H9 (cell line): Measurements from ENCODE around the gene DOK5. TPM values are rescaled to one million over a fixed set of nuclear protein-coding genes. Genes with fewer than 3 reads are reported as not detected.

Experiments used
- DNase-seq: peaks from one replicate; pipeline ENCODE4 v3.0.0-alpha.2; 2017
- H2AFZ ChIP-seq: one replicate; pipeline ENCODE4 v1.6.1; 2013; ENCODE audit warnings: mild to moderate bottlenecking, low read length, control low read depth, moderate library complexity
- H2AK5ac ChIP-seq: 2 replicates; pipeline ENCODE4 v1.6.1; 2013; ENCODE audit warnings: low read length, control low read depth, mixed read lengths; ENCODE audit not compliant: insufficient read length
- H2BK120ac ChIP-seq: one replicate; pipeline ENCODE4 v1.6.1; 2013; ENCODE audit warnings: low read depth, mild to moderate bottlenecking, low read length, control low read depth, inconsistent platforms; ENCODE audit not compliant: poor library complexity, severe bottlenecking
- H2BK12ac ChIP-seq: 2 replicates; pipeline ENCODE4 v1.6.1; 2013; ENCODE audit warnings: low read length, control low read depth, mixed read lengths, low read depth; ENCODE audit not compliant: insufficient read length
- H2BK15ac ChIP-seq: 2 replicates; pipeline ENCODE4 v1.6.1; 2013; ENCODE audit warnings: low read depth, low read length, control low read depth
- H2BK20ac ChIP-seq: one replicate; pipeline ENCODE4 v1.6.1; 2013; ENCODE audit warnings: low read depth, mild to moderate bottlenecking, low read length, control low read depth, inconsistent platforms; ENCODE audit not compliant: poor library complexity, severe bottlenecking
- H2BK5ac ChIP-seq: 2 replicates; pipeline ENCODE4 v1.6.1; 2013; ENCODE audit warnings: low read length, control low read depth, mixed read lengths; ENCODE audit not compliant: insufficient read length
- H3K14ac ChIP-seq: 2 replicates; pipeline ENCODE4 v1.6.1; 2013; ENCODE audit warnings: low read length, control low read depth; ENCODE audit not compliant: insufficient read depth
- H3K18ac ChIP-seq: 2 replicates; pipeline ENCODE4 v1.6.1; 2013; ENCODE audit warnings: low read depth, mild to moderate bottlenecking, mixed read lengths, low read length, control low read depth; ENCODE audit not compliant: insufficient read length
- H3K23ac ChIP-seq: 2 replicates; pipeline ENCODE4 v1.6.1; 2013; ENCODE audit warnings: low read length, control low read depth, mixed read lengths, low read depth; ENCODE audit not compliant: insufficient read length
- H3K23me2 ChIP-seq: 2 replicates; pipeline ENCODE4 v1.6.1; 2013; ENCODE audit warnings: low read depth, mild to moderate bottlenecking, mixed read lengths, low read length, control low read depth; ENCODE audit not compliant: insufficient read length, poor library complexity, severe bottlenecking
- H3K27ac ChIP-seq: 2 replicates; pipeline ENCODE4 v1.5.1; 2013; ENCODE audit warnings: low read length, control low read depth, mixed read lengths, low read depth; ENCODE audit not compliant: insufficient read length
- H3K27me3 ChIP-seq: 2 replicates; pipeline ENCODE4 v1.6.1; 2013; ENCODE audit warnings: low read length, control low read depth, inconsistent platforms; ENCODE audit not compliant: insufficient read depth
- H3K4ac ChIP-seq: 2 replicates; pipeline ENCODE4 v1.6.1; 2013; ENCODE audit warnings: low read depth, mild to moderate bottlenecking, control low read depth, inconsistent platforms, low read length, moderate library complexity
- H3K4me1 ChIP-seq: 2 replicates; pipeline ENCODE4 v1.6.1; 2013; ENCODE audit warnings: low read length, control low read depth, inconsistent platforms; ENCODE audit not compliant: insufficient read depth
- H3K4me2 ChIP-seq: 2 replicates; pipeline ENCODE4 v1.6.1; 2013; ENCODE audit warnings: low read length, control low read depth, mixed read lengths; ENCODE audit not compliant: insufficient read length, insufficient read depth
- H3K56ac ChIP-seq: 2 replicates; pipeline ENCODE4 v1.6.1; 2013; ENCODE audit warnings: low read depth, mild to moderate bottlenecking, mixed read lengths, low read length, control low read depth; ENCODE audit not compliant: insufficient read length
- H3K79me1 ChIP-seq: 2 replicates; pipeline ENCODE4 v1.6.1; 2013; ENCODE audit warnings: low read depth, mild to moderate bottlenecking, moderate library complexity, low read length, control low read depth, inconsistent platforms; ENCODE audit not compliant: insufficient read depth, poor library complexity, severe bottlenecking
- H3K79me2 ChIP-seq: 2 replicates; pipeline ENCODE4 v1.6.1; 2013; ENCODE audit warnings: low read length, control low read depth, inconsistent platforms; ENCODE audit not compliant: insufficient read depth
- H3K9ac ChIP-seq: 2 replicates; pipeline ENCODE4 v1.6.1; 2013; ENCODE audit warnings: low read length, control low read depth, mixed read lengths; ENCODE audit not compliant: insufficient read length; ENCODE audit errors: extremely low read depth
- H3K9me3 ChIP-seq: one replicate; pipeline ENCODE4 v1.6.1; 2013; ENCODE audit warnings: low read depth, low read length, inconsistent platforms; ENCODE audit not compliant: control insufficient read depth
- H3T11ph ChIP-seq: one replicate; pipeline ENCODE4 v1.6.1; 2013; ENCODE audit warnings: mild to moderate bottlenecking, low read length, control low read depth, inconsistent platforms
- H4K20me1 ChIP-seq: one replicate; pipeline ENCODE4 v1.6.1; 2013; ENCODE audit not compliant: control insufficient read depth, insufficient read length, insufficient read depth
- H4K5ac ChIP-seq: 2 replicates; pipeline ENCODE4 v1.6.1; 2013; ENCODE audit warnings: low read depth, mild to moderate bottlenecking, mixed read lengths, low read length, control low read depth; ENCODE audit not compliant: insufficient read length
- H4K8ac ChIP-seq: replicated peaks from 2 replicates; pipeline ENCODE4 v1.6.1; 2013; ENCODE audit warnings: low read length, control low read depth, mixed read lengths, low read depth; ENCODE audit not compliant: insufficient read length
- H4K91ac ChIP-seq: 2 replicates; pipeline ENCODE4 v1.6.1; 2013; ENCODE audit warnings: low read depth, mild to moderate bottlenecking, moderate library complexity, mixed read lengths, low read length, control low read depth; ENCODE audit not compliant: insufficient read length
- H3K27ac Mint-ChIP-seq, 3 experiments: 2 replicates in 2 of 3; 3 replicates in 1 of 3; pipeline ENCODE4 v1.8.0; 2020 to 2021; ENCODE audit warnings: mixed read lengths in 3 of 3, mild to moderate bottlenecking in 1 of 3, moderate library complexity in 1 of 3
- H3K27me3 Mint-ChIP-seq: 2 replicates; pipeline ENCODE4 v1.8.0; 2021; ENCODE audit warnings: low read depth, mild to moderate bottlenecking, moderate library complexity, mixed read lengths
- H3K36me3 Mint-ChIP-seq, 3 experiments: 2 replicates in 2 of 3; 3 replicates in 1 of 3; pipeline ENCODE4 v1.8.0; 2020 to 2021; ENCODE audit warnings: low read depth in 3 of 3, mixed read lengths in 3 of 3; ENCODE audit not compliant: insufficient read depth in 1 of 3
- H3K4me1 Mint-ChIP-seq, 2 experiments: 2 replicates each; pipeline ENCODE4 v1.8.0; 2020; ENCODE audit warnings: mixed read lengths in 2 of 2
- H3K4me3 Mint-ChIP-seq, 2 experiments: 2 replicates in 1 of 2; 3 replicates in 1 of 2; pipeline ENCODE4 v1.8.0; 2020 to 2021; ENCODE audit warnings: mild to moderate bottlenecking in 2 of 2, mixed read lengths in 2 of 2, moderate library complexity in 1 of 2
- H3K9me3 Mint-ChIP-seq, 2 experiments: 2 replicates in 1 of 2; 3 replicates in 1 of 2; pipeline ENCODE4 v1.8.0; 2020; ENCODE audit warnings: mild to moderate bottlenecking in 2 of 2, mixed read lengths in 2 of 2, moderate library complexity in 1 of 2
- WGBS: extraction: QIAGEN DNeasy Blood & Tissue Kit; methylation state at CpG from one replicate; pipeline ENCODE4 v1.1.7; 2013; ENCODE audit warnings: missing lambda C conversion rate, low lambda C conversion rate, mixed read lengths; ENCODE audit not compliant: insufficient read length; ENCODE audit errors: extremely low coverage; 5-methylcytosine and 5-hydroxymethylcytosine counted together
- total RNA-seq: library from RNA; stranded (reverse); gene quantifications from 2 replicates; pipeline ENCODE4 v1.2.1, GENCODE V29; 2021
- TF ChIP-seq, protein P1 (sequence below): fragments of 200-600 bp; sonication (generic); conservative IDR thresholded peaks from 3 replicates; pipeline ENCODE4 v1.8.0; 2021; ENCODE audit warnings: antibody characterized with exemption, mild to moderate bottlenecking

The DOK5 gene
- total RNA-seq, 1 experiment from 2014 or later, result 4.5 TPM

DNA sequence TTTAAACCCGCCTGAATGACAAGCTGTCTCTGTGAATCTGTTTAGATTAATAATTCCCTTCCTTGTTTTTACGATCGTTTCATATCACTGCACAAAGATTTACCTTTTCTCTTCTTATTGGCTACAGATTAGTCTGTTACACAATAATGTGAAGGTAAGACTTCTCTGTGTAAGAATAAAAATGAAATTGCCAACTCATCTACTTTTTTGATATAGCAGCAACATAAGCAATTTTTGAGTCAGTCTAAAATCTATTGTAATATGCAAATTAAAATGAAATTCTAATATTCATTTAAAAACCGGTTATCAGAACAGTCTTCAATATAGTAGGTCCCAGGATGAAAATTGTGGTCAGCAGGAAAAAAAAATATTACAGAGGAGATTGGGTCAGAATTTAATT is 155.2 kb downstream of the DOK5 start:
- Histone ChIP-seq H2BK12ac (no peak overlapping the region), H3K9me3 (no peaks in the 10 kb centered on the region), H3K56ac (no peak overlapping the region), H4K5ac (no peak overlapping the region), H3K4me1 (no peaks in the 10 kb centered on the region), H3K14ac (no peak overlapping the region), H2BK20ac (no peak overlapping the region), H3K23me2 (no peaks in the 10 kb centered on the region), H2BK5ac (no peak overlapping the region), H3K79me1 (no peaks in the 10 kb centered on the region), H3K23ac (no peak overlapping the region), H2BK15ac (no peak overlapping the region), H4K8ac (no peak overlapping the region), H3K27me3 (no peaks in the 10 kb centered on the region), H3K4me2 (no peak overlapping the region), H4K20me1 (no peaks in the 10 kb centered on the region), H2BK120ac (no peak overlapping the region), H3K27ac (no peak overlapping the region), H3K4ac (no peak overlapping the region), H2AK5ac (no peak overlapping the region), H2AFZ (no peak overlapping the region), H3K9ac (no peak overlapping the region), H3T11ph (no peak overlapping the region), H4K91ac (no peak overlapping the region), H3K79me2 (no peaks in the 10 kb centered on the region), H3K18ac (no peak overlapping the region)
- Mint-ChIP-seq H3K27me3 (no peaks in the 10 kb centered on the region), H3K4me3 (no peak overlapping the region), H3K36me3 (peaks cover 0 to 7% (median 0%) of the 10 kb centered on the region in 3 experiments; a peak in 3 of 7 replicates), H3K27ac (no peak overlapping the region), H3K9me3 (no peaks in the 10 kb centered on the region), H3K4me1 (peaks cover 24 to 34% of the 10 kb centered on the region in 2 experiments)
- TF ChIP-seq, protein P1, sequence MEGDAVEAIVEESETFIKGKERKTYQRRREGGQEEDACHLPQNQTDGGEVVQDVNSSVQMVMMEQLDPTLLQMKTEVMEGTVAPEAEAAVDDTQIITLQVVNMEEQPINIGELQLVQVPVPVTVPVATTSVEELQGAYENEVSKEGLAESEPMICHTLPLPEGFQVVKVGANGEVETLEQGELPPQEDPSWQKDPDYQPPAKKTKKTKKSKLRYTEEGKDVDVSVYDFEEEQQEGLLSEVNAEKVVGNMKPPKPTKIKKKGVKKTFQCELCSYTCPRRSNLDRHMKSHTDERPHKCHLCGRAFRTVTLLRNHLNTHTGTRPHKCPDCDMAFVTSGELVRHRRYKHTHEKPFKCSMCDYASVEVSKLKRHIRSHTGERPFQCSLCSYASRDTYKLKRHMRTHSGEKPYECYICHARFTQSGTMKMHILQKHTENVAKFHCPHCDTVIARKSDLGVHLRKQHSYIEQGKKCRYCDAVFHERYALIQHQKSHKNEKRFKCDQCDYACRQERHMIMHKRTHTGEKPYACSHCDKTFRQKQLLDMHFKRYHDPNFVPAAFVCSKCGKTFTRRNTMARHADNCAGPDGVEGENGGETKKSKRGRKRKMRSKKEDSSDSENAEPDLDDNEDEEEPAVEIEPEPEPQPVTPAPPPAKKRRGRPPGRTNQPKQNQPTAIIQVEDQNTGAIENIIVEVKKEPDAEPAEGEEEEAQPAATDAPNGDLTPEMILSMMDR, result no peak
- DNase-seq, result no peak
- WGBS, result no CpG with 5 or more reads among the region's 4 CpGs
